ENCODE measurements around the gene KCNB1. TPM values are rescaled to one million over a fixed set of nuclear protein-coding genes. Genes with fewer than 3 reads are reported as not detected.
A peak's percentile ranks its signal among the peaks of the same experiment; 100 is the strongest.

KCNB1 gene
- total RNA-seq, 1 experiment from 2014 or later, result 0.09 TPM

DNA sequence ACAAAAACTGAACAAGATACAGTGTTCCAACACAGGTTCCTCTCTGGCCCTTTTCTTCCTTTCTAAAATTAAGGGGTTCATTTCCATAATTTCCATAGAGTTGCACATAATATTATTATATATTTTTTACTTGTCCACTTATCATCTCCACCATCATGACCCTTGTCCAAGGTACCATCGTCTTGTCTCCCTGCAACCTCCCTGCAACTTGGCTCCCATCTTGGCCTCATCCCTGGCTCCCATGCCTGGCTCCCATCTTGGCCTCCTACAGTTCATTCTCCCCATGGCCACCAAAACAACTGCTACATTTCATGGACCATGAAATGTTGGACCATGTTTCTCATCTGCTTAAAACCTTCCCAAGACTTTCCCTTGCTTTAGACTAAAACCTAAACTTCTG, 3.1 kb upstream of the KCNB1 start:
- no peak for DNase-seq
- Histone ChIP-seq H3K9me3 (no peaks in the 10 kb centered on the region), H3K4me3 (ENCODE audit: low read depth, low read length) (no peak overlapping the region), H3K36me3 (ENCODE audit: control insufficient read depth, insufficient read depth, low read length) (no peaks in the 10 kb centered on the region), H3K4me1 (peaks cover 4% of the 10 kb centered on the region; the same call in 1 of the 2 replicates), H3K27me3 (replicated peaks; ENCODE audit: control insufficient read depth, insufficient read depth, low read length) (peaks cover 2% of the 10 kb centered on the region)
- Mint-ChIP-seq H3K4me1 (ENCODE audit: low read depth, unreplicated experiment) (peaks cover 7% of the 10 kb centered on the region), H3K9me3 (ENCODE audit: unreplicated experiment) (no peaks in the 10 kb centered on the region), H3K36me3 (ENCODE audit: insufficient read depth, unreplicated experiment) (no peaks in the 10 kb centered on the region), H3K27ac (ENCODE audit: unreplicated experiment) (no peak overlapping the region), H3K4me3 (ENCODE audit: unreplicated experiment) (peak overlapping the region; percentile 17), H3K27me3 (ENCODE audit: insufficient read depth, unreplicated experiment) (peaks cover 39% of the 10 kb centered on the region)
- CTCF ChIA-PET, result interaction anchor here (1.1 to 2.7 kb wide), 4 partner anchors 10 to 129 kb away, joined by 3 to 56 read pairs (median 10); no protein-coding TSS in a partner anchor
- TF ChIP-seq, protein P1, sequence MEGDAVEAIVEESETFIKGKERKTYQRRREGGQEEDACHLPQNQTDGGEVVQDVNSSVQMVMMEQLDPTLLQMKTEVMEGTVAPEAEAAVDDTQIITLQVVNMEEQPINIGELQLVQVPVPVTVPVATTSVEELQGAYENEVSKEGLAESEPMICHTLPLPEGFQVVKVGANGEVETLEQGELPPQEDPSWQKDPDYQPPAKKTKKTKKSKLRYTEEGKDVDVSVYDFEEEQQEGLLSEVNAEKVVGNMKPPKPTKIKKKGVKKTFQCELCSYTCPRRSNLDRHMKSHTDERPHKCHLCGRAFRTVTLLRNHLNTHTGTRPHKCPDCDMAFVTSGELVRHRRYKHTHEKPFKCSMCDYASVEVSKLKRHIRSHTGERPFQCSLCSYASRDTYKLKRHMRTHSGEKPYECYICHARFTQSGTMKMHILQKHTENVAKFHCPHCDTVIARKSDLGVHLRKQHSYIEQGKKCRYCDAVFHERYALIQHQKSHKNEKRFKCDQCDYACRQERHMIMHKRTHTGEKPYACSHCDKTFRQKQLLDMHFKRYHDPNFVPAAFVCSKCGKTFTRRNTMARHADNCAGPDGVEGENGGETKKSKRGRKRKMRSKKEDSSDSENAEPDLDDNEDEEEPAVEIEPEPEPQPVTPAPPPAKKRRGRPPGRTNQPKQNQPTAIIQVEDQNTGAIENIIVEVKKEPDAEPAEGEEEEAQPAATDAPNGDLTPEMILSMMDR (IDR thresholded peaks at IDR 0.05; ENCODE audit: insufficient read depth in 1 of 2, low read depth in 1 of 2, low read length in 1 of 2, severe bottlenecking in 1 of 2, unreplicated experiment in 1 of 2), result no peak
- POLR2A ChIA-PET, result no interaction called here
- no TSS peak for BruUV-seq (replicated peaks)
- intact Hi-C loops (cut with micrococcal nuclease; ENCODE audit: unreplicated experiment), result loop anchor here (2.0 kb wide), 2 partner anchors 23 to 45 kb away; no protein-coding TSS in a partner anchor

DNA sequence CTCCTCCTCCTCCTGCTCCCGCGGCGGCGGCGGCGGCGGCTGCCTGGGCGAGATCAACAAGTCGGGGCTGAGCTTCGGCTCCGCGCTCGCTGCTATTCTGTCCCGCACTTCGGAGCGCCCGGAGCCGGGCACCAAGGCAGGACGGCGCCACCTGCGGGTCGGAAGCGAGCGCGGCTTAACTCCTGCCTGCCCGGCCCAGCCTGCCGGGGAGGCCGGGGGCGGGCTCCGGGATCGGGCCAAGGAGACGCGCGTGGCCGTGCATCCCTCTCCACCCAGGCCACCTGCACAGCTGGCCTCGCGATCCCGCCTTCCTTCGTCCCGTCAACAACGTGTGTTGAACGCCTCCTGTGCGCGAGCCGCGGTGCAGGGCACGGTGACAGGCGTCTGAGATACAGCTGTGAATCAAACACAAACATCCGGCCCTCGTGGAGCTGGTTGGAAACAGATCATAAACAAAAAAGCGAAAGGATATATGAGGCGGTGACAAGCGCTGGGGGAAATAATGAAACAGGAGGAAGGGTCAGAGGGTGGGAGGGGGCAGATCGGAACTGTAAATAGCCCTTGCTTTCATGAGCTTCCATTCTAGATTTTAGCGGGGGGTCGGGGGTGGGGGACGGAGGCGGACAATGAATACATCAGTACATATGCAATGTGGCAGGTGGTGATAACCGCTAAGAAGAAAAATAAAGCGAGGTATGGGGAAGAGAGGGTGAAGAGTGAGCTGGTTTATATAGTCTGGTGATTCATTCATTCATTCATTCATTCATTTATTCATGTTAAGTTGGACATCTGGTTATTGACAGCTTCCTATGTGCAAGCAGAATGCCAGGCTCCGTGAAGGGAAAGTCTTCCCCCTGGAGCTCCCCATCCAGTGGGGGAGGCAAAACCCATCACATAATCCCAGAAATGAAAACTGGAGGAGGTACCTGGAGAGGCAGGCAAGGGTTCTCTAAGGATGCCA, 2.0 kb upstream of the KCNB1 start:
- ChIA-PET POLR2A (interaction anchor here (0.5 to 0.6 kb wide), 2 partner anchors 58 to 208 kb away, joined by 3 to 5 read pairs; no protein-coding TSS in a partner anchor), CTCF (interaction anchor here (0.6 to 2.7 kb wide), 44 partner anchors 8 to 559 kb away, joined by 3 to 56 read pairs (median 5); no protein-coding TSS in a partner anchor)
- BruUV-seq (replicated peaks), result no TSS peak
- TF ChIP-seq, protein P1 (IDR thresholded peaks at IDR 0.05; ENCODE audit: insufficient read depth in 1 of 2, low read depth in 1 of 2, low read length in 1 of 2, severe bottlenecking in 1 of 2, unreplicated experiment in 1 of 2), result peak; percentile 96 to 98
- H3K4me1 Mint-ChIP-seq (ENCODE audit: low read depth, unreplicated experiment), result peaks cover 8% of the 10 kb centered on the region
- H3K27me3 Mint-ChIP-seq (ENCODE audit: insufficient read depth, unreplicated experiment), result peaks cover 34% of the 10 kb centered on the region
- intact Hi-C loops (cut with micrococcal nuclease; ENCODE audit: unreplicated experiment), result loop anchor here (1.0 to 2.0 kb wide), 4 partner anchors 24 to 150 kb away; no protein-coding TSS in a partner anchor
- Histone ChIP-seq H3K36me3 (ENCODE audit: control insufficient read depth, insufficient read depth, low read length) (no peaks in the 10 kb centered on the region), H3K27me3 (replicated peaks; ENCODE audit: control insufficient read depth, insufficient read depth, low read length) (peaks cover 2% of the 10 kb centered on the region), H3K4me1 (peaks cover 4% of the 10 kb centered on the region; the same call in 1 of the 2 replicates), H3K9me3 (no peaks in the 10 kb centered on the region), H3K4me3 (ENCODE audit: low read depth, low read length) (peak overlapping the region; percentile 55)
- peak; percentile 91 to 95 for DNase-seq
- H3K4me3 Mint-ChIP-seq (ENCODE audit: unreplicated experiment), result peak overlapping the region; percentile 68
- no peak overlapping the region for H3K27ac Mint-ChIP-seq (ENCODE audit: unreplicated experiment)
- no peaks in the 10 kb centered on the region for H3K9me3 Mint-ChIP-seq (ENCODE audit: unreplicated experiment)
- no peaks in the 10 kb centered on the region for H3K36me3 Mint-ChIP-seq (ENCODE audit: insufficient read depth, unreplicated experiment)

- H3K4me1 Mint-ChIP-seq (ENCODE audit: low read depth, unreplicated experiment), result peaks cover 14% of the 10 kb centered on the region
- peaks cover 2% of the 10 kb centered on the region for H3K27me3 ChIP-seq (replicated peaks; ENCODE audit: control insufficient read depth, insufficient read depth, low read length)
- POLR2A ChIA-PET, result interaction anchor here (0.5 to 0.6 kb wide), 2 partner anchors 57 to 207 kb away, joined by 3 to 5 read pairs; no protein-coding TSS in a partner anchor
- H3K4me1 ChIP-seq, result peaks cover 4% of the 10 kb centered on the region; the same call in 1 of the 2 replicates
- no TSS peak for BruUV-seq (replicated peaks)
- intact Hi-C loops (cut with micrococcal nuclease; ENCODE audit: unreplicated experiment), result loop anchor here (1.0 to 2.0 kb wide), 4 partner anchors 25 to 149 kb away; no protein-coding TSS in a partner anchor
- H3K27me3 Mint-ChIP-seq (ENCODE audit: insufficient read depth, unreplicated experiment), result peaks cover 31% of the 10 kb centered on the region
- no peaks in the 10 kb centered on the region for H3K36me3 ChIP-seq (ENCODE audit: control insufficient read depth, insufficient read depth, low read length)
- DNase-seq, result peak in 1 of 2 experiments; percentile 40
- CTCF ChIA-PET, result interaction anchor here (0.6 to 2.7 kb wide), 38 partner anchors 9 to 560 kb away, joined by 3 to 56 read pairs (median 5); no protein-coding TSS in a partner anchor
- no peak overlapping the region for H3K27ac Mint-ChIP-seq (ENCODE audit: unreplicated experiment)
- H3K9me3 Mint-ChIP-seq (ENCODE audit: unreplicated experiment), result no peaks in the 10 kb centered on the region
- peak overlapping the region; percentile 29 for H3K4me3 ChIP-seq (ENCODE audit: low read depth, low read length)
- TF ChIP-seq, protein P1 (IDR thresholded peaks at IDR 0.05; ENCODE audit: insufficient read depth in 1 of 2, low read depth in 1 of 2, low read length in 1 of 2, severe bottlenecking in 1 of 2, unreplicated experiment in 1 of 2), result no peak
- peak overlapping the region; percentile 68 for H3K4me3 Mint-ChIP-seq (ENCODE audit: unreplicated experiment)
- H3K36me3 Mint-ChIP-seq (ENCODE audit: insufficient read depth, unreplicated experiment), result no peaks in the 10 kb centered on the region
- no peaks in the 10 kb centered on the region for H3K9me3 ChIP-seq
Observed at GRCh38 chr20:49483696-49484123, 1.2 kb upstream of the KCNB1 start.

Data from Caco-2 (cell line).